ENCODE measurements around the gene TSPYL6.
"Not testable (repeated sequence)": the region's sequence is repeated elsewhere in the genome, so short reads cannot be mapped to it uniquely, and the experiment has no call there.

TSPYL6 gene

DNA sequence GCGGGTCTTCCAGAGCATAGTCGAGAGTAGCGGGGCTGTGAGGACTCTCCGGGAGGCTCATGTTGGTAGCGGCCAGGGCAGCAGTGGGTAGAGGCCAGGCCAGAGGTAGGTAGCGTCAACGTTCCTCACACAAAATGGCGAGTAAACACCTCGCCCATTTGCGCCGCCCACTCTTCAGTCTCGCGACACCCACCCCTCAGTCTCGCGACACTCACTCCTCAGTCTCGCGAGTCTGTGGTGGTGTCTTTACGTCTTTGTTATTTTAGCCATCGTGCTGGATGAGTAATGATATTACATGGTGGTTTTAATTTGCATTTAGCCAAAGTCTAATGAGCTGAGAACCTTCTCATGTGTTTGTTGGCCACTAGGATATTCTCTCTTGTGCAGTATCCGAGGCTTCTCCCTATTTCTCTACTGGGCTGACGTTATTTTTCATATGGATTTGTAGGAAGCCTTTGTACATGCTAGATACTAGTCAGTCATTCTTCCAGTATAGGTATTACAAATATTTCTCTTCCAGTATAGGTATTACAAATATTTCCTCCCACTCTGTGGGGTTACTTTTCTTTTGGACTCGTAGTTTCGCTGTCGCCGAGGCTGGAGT is at the start of gene TSPYL6:
TSS of gene TSPYL6 (minus strand) at position 139 of the 604 bp plus-strand sequence. CDS start at position 61, 78 bp downstream.
- no peak for DNase-seq (ENCODE audit: low read depth in 2 of 2)

- no peak for DNase-seq (ENCODE audit: low read depth in 2 of 2)
Measured at GRCh38 chr2:54303631-54304030, 47.6 kb upstream of the TSPYL6 start.

- DNase-seq (ENCODE audit: low read depth in 2 of 2), result no peak
Measured at GRCh38 chr2:54298514-54298913, 42.5 kb upstream of the TSPYL6 start.

- no peak for DNase-seq (ENCODE audit: low read depth in 2 of 2)
Measured at GRCh38 chr2:54295911-54296310, 39.9 kb upstream of the TSPYL6 start.

DNA sequence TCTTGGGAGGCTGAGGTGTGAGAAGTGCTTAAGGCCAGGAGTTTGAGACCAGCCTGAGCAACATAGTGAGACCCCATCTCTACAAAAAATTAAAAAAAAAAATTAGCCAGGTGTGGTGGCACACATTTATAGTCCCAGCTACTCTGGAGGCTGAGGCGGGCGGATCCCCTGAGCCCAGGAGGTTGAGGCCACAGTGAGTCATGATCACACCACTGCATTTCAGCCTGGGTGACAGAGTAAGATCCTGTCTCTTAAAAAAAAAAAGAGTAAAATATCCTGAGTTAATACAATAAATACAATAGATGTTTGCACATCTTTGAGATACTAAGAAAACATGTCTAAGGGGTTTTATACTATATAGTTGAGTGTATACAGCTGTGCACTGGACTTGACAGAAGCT is 38.6 kb upstream of the TSPYL6 start:
- DNase-seq (ENCODE audit: low read depth in 2 of 2), result not testable (repeated sequence)

- no peak for DNase-seq (ENCODE audit: low read depth in 2 of 2)
Measured at GRCh38 chr2:54290356-54291025, 34.5 kb upstream of the TSPYL6 start.

- no peak for DNase-seq (ENCODE audit: low read depth in 2 of 2)
Measured at GRCh38 chr2:54289917-54290316, 33.9 kb upstream of the TSPYL6 start.

GRCh38 chr2:54287532-54287931 is 31.5 kb upstream of the TSPYL6 start:
- DNase-seq (ENCODE audit: low read depth in 2 of 2), result no peak

GRCh38 chr2:54285451-54285850 is 29.4 kb upstream of the TSPYL6 start:
- no peak for DNase-seq (ENCODE audit: low read depth in 2 of 2)

DNA sequence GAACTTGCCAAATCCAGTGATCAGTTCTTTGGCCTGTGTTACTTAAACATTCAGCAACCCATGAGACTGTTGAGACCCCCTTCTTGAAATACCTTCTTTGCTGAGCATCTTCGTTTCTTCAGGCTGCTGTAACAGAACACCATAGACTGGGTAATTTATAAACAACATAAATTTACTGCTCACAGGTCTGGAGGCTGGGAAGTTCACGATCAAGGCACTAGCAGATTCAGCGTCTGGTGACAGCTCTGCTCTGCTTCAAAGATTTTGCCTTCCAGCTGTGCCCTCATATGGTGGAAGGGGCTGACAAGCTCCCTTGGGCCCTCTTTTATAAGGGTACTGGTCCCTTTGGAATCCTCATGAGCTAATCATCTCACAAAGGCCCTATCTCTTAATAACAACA is 28.8 kb upstream of the TSPYL6 start:
- DNase-seq (ENCODE audit: low read depth in 2 of 2), result no peak

DNA sequence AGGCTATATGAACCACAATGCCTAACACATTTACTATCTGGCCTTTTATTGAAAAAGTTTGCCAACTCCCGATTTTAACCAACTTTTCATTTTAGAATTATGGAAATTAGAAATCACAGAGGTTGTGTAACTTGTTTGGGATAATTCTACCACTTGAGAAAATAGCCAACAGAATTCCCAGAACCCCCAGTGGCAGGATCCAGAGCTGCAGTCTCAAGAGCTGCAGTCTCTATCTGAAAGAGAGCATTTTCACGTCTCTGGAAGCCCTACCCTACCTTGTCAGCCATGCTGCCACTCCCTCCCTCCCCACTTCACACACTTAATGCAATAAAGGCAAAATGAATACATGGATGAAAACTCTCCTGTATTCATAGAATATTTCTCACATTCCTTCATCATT is 23.4 kb upstream of the TSPYL6 start:
- DNase-seq (ENCODE audit: low read depth in 2 of 2), result no peak

- no peak for DNase-seq (ENCODE audit: low read depth in 2 of 2)
Measured at GRCh38 chr2:54275541-54275940, 19.5 kb upstream of the TSPYL6 start.

DNA sequence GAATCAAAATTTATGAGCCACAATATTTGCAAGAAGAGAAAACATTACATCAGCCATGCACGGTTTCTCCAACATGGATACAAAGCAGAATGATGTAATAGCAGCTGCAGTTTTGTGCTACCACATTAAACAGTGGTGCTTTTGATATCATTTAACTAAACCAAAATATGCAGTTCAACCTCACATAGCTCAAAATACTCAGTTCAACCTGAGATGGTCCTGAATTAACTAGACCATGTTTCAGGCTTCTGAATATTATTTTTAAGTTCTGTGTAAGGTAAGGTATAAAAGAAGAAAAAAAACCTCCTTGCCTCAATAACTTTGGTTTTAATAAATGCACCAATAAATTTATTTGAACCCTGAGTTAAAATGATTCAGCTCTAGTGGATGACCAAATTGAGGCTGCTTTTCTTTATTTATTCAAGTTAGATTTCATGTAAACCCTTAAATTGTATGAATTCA is 18.8 kb upstream of the TSPYL6 start:
- DNase-seq (ENCODE audit: low read depth in 2 of 2), result peak; percentile 80 to 81

DNA sequence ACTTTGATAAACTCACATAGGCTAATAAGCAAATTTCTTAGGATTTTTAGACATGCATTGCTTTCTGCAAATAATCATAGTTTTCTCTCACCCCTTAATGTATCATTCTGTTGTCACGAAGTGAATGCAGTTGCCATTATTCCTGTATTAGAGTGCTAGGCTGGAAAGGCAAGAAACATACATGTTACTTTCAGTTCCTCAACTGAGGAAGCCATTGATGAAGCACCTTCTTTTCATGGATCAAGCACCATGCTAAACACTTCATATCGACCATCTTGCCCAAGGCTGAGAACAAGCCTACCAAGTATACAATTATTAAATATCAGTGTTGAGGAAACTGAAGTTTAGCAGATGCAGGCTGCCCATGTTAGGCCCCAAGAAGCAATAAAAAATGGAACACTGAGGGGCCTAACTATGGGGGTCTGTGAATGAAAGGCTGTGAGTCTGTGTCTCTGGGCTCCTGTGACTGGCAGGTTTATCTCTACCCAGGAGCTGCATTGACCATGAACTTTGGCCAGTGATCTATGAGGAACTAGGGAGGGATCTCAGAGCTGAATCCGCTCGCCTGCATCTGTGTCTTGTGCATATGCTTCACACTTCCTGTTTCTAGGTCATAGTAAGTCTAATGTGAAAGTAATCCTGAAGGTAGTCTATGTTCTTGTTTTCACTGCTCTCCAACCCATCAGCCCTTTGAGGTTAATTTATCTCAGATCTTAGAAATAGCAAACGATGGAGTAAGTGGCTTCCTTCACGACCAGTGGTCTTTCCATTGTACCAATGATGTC is 16.0 kb upstream of the TSPYL6 start:
- DNase-seq (ENCODE audit: low read depth in 2 of 2), result no peak

- no peak for DNase-seq (ENCODE audit: low read depth in 2 of 2)
Measured at GRCh38 chr2:54271189-54271588, 15.2 kb upstream of the TSPYL6 start.

DNA sequence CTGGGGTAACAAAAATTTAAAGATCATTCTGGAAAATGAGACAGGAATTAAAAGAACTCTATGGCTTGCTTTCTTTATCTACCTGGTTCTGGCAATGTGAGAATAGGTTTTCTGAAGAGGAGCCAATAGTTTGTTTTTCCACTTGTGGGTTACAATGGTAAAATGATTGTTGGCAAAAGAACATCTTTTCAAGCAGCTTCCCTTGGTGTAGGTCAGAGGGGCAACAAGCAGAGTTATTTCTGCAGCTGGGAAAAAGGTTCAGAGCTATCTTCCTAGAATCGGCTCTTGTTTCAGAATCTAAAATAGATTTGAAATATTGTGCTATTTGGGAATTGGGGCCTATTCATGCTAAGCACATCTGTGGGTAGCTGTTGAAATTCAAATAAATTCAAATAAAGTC is 11.5 kb upstream of the TSPYL6 start:
- DNase-seq (ENCODE audit: low read depth in 2 of 2), result no peak

- not testable (repeated sequence) for DNase-seq (ENCODE audit: low read depth in 2 of 2)
Measured at GRCh38 chr2:54265081-54265480, 9.1 kb upstream of the TSPYL6 start.

GRCh38 chr2:54262015-54262765 is 6.2 kb upstream of the TSPYL6 start:
- no peak for DNase-seq (ENCODE audit: low read depth in 2 of 2)

DNA sequence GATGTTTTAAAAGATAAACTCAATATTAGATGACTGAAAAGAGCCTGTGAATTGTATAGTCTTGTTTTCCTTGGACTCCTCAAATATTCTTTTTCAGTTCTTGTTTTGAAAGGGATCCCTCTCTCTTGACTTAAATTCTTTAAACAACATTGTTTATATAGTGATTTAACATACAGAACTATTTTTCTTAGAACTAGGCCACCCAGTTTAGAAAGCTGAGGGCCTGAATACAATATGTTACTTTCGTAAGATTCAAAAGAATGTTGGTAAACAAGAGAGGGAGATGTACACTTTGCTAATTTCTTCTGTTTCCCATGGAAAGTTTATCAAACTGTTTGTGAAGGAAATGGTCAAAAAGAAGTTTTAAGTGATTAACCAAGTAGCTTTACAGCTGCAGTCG is 5.5 kb upstream of the TSPYL6 start:
- no peak for DNase-seq (ENCODE audit: low read depth in 2 of 2)

DNA sequence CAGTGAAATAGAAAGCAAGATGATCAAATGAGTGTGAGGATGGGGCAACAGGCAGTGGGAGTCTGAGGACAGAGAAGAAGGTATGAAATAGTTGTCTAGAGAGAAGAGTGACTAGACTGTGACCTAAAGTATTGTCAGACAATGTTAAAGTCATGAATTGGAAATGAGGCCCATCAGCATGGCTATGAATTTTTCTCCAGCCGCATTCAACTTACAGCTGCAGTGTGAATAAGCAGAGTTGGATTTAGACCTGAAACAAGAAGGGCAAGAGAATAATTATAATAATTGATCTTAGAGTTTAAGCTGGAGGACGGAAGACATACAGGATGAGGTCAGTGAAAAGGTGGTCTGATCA is 4.2 kb upstream of the TSPYL6 start:
- DNase-seq (ENCODE audit: low read depth in 2 of 2), result no peak

GRCh38 chr2:54259413-54260240 is 3.6 kb upstream of the TSPYL6 start:
- no peak for DNase-seq (ENCODE audit: low read depth in 2 of 2)

All from fibroblast of skin of left quadriceps (primary cell).